LNCaP clone FGC (cell line): ENCODE results near the gene NFAM1.

ENCODE experiments used
- DNase-seq: peaks from one replicate; pipeline ENCODE4 v3.0.0-alpha.2; 2011; ENCODE audit warnings: low read depth
- H3K4me3 ChIP-seq: 2 replicates; pipeline ENCODE4 v1.5.1; 2011; ENCODE audit warnings: mild to moderate bottlenecking, low read depth, low read length, control low read depth
- CTCF ChIP-seq: IDR thresholded peaks from 2 replicates; pipeline ENCODE4 v1.5.1; 2012; ENCODE audit warnings: mild to moderate bottlenecking; ENCODE audit not compliant: control insufficient read depth, insufficient read depth; ENCODE audit errors: extremely low read depth

Gene NFAM1

DNA sequence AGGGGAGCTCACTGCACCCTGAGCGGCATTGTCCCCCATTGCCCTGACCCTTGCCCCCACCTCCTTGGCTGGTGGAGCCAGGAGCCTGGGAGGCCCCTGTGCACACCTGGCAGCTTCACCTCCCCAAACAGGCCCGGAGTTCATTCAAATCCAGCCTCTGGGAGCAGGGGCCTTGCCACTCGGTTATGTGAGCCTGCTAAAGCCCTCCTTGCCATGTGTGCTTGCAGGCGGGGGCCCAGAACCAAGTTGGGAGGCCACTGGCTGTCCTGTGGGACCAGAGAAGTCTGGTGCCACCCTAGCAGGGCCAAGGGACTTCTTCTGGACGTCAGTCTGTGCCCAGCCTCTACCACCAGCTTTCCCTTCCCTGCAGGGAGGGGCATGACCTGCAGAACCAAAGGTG lies 48.9 kb downstream of the NFAM1 start:
- DNase-seq, result no peak
- no peak overlapping the region for H3K4me3 ChIP-seq
- TF ChIP-seq CTCF, result no peak

DNA sequence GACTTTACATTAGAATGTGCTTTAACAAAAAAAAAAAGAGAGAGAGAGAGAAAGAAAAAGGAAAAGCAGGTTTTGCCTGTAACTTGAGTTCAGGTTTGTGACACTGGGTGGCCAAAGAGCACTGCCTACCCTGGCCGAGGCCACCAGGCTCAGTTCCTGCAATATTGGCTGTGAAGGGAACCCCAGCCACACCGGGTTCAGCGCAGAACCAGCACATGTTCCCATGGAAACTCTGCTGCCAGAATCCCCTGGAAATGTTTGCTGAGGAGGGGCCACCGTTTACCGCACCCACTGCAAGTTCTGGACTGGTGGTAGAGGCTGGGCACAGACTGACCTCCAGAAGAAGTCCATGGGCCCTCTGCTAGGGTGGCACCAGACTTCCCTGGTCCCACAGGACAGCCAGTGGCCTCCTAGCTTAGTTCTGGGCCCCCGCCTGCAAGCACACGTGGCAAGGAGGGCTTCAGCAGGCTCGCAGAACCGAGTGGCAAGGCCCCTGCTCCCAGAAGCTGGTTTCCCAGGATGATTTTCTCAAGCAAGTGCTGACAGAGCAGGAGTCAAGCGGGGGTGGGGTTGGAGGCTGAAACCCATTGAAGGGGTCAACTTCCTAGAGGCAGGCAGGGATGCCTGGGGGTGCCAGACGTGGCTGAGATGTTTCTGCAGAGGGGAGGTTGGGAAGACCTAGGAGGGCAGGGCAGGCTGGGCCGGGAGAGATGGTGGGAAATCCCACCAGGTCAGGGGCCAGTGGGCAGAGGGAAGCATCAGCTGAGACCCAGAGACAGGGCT lies 51.2 kb downstream of the NFAM1 start:
- TF ChIP-seq CTCF, result no peak
- no peak overlapping the region for H3K4me3 ChIP-seq
- DNase-seq, result no peak

- no peak overlapping the region for H3K4me3 ChIP-seq
- DNase-seq, result no peak
- TF ChIP-seq CTCF, result no peak
These were observed 52.2 kb downstream of the NFAM1 start for GRCh38 chr22:42379966-42380537.

- no peak overlapping the region for H3K4me3 ChIP-seq
- DNase-seq, result no peak
- TF ChIP-seq CTCF, result no peak
These were observed 55.3 kb downstream of the NFAM1 start for GRCh38 chr22:42376711-42377554.

DNA sequence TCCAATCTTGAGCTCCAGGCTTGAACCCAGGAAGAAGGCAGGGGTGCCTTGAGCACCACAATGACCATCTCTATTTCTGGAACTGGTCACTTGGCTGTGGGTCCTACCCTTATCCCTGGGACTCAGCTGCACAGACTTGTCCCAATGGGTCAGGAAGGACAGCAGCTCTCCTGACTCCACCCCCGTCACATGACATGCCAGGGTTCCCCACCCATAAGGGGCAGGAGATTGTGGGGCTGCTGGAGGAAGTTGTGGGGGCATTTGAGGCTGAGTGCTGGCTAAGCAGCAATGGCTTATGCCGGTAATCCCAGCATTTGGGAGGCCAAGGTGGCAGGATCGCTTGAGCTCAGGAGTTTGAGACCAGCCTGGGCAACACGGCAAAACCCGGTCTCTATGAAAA lies 56.2 kb downstream of the NFAM1 start:
- DNase-seq, result no peak
- no peak for TF ChIP-seq CTCF
- H3K4me3 ChIP-seq, result no peak overlapping the region

DNA sequence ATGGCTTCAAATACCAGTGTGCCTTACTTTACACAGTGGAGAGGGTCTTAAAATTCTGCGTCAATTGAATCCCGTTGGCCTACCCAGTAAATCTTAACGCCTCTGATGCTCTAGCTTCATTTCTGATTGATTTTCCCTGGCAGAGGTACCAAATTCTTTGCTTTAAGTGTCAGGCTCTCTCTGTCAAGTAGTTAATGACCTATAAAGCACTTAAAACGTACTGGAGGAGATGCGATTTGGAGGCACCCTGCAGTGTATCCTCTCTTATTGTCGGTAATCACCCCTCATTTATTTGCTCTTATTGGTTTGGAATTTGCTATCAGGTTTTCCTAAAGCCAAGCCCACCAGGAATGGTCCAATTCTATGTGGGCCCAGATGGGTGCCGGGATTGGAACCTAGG lies 59.2 kb downstream of the NFAM1 start:
- TF ChIP-seq CTCF, result no peak
- DNase-seq, result no peak
- H3K4me3 ChIP-seq, result no peak overlapping the region
